ENCODE results near the gene GEMIN2.
"Not testable (repeated sequence)": the region's sequence is repeated elsewhere in the genome, so short reads cannot be mapped to it uniquely, and the experiment has no call there.

Gene GEMIN2

DNA sequence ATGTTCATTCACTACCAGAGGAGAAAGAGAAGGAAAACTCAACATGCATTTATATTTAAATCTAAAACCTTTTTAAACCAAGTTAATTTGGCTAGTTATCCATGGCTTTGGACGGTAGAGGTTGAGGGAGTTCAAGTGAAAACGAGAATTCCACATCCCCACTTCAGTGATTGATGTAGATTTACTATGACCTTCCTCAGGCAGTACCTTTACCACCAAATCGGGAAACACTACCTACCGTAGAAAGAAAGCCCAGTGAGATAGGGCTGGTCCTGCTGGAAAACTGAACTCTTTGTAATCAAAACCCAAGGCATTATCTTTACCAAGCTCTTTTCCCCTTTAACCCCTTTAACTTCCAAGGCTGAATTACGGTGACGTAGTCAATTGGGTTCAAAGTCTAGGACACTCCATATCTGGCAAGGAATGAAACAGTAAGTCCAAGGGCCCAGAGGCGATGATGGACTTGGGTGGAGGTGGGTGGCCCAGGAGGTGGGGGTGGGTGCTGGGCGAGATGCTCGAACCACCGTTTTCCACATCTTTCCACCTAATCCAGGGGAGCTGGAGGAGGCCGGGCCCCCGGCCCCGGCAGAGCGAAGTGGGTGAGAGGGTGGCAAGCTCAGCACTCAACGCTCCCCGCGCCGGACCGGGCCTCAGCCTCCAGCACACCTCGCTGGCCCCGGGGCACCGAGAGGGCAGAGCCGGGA, 11.7 kb upstream of the GEMIN2 start:
- TF ChIP-seq, protein P1, sequence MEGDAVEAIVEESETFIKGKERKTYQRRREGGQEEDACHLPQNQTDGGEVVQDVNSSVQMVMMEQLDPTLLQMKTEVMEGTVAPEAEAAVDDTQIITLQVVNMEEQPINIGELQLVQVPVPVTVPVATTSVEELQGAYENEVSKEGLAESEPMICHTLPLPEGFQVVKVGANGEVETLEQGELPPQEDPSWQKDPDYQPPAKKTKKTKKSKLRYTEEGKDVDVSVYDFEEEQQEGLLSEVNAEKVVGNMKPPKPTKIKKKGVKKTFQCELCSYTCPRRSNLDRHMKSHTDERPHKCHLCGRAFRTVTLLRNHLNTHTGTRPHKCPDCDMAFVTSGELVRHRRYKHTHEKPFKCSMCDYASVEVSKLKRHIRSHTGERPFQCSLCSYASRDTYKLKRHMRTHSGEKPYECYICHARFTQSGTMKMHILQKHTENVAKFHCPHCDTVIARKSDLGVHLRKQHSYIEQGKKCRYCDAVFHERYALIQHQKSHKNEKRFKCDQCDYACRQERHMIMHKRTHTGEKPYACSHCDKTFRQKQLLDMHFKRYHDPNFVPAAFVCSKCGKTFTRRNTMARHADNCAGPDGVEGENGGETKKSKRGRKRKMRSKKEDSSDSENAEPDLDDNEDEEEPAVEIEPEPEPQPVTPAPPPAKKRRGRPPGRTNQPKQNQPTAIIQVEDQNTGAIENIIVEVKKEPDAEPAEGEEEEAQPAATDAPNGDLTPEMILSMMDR (IDR thresholded peaks at IDR 0.05; ENCODE audit: low read depth, low read length, missing control alignments), result no peak
- H3K4me3 ChIP-seq (replicated peaks; ENCODE audit: low read depth, low read length), result peak overlapping the region; percentile 82
- DNase-seq (ENCODE audit: extremely low read depth, low read depth), result no peak

DNA sequence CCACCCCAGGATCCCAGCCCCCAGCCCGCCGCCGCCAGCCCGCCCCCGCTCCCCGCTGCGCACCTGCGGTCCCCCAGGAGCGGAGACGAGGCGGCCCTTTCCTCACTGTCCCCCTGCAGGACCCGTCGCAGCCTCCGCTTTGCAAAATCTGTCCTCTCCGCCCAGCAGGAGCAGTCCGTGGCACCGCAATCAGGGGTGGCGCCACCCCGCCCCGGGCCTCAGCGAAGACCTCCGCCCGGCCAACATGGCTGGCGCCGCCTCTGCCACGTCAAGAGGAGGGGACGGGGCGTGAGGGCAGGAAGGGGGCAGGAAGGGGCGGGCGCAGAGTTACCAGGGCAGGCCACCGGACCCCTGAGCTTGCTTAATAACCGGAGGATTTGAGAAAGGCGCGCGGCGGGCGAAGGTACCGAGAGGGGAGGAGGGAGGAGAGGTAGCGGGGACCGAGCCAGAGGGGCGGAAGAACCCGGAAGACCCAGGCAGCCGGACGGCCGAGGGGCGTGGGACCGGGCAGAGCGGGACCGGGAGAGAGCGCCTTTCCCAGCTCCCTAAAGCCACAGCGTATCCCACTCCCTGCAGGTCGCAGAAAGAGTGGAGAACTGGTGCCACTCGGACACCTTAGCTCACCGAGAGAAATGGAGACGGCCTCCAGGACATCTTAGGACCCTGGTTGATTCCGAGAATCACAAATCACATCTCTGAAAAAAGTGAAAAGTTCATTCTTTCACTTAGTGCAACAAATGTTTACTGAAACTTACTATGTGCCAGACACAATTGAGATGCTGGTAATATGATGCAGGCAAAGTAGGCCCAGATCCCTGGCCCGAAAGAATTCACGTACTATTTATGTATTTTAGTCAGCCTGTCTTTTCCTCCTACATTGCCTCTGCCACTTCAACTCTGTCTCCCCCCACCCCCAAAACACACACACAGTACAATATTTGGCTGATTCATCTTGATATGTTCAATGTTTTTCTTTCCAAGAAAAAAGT, 10.9 kb upstream of the GEMIN2 start, which contains the start of gene SEC23A:
TSS of gene SEC23A (minus strand) at position 267 of the 989 bp plus-strand sequence. CDS start 7,117 bp downstream, outside the sequence.
- H3K4me3 ChIP-seq (replicated peaks; ENCODE audit: low read depth, low read length), result peak within 1 kb of the TSS; percentile 82
- peak; percentile 30 for DNase-seq (ENCODE audit: extremely low read depth, low read depth)
- TF ChIP-seq, protein P1 (IDR thresholded peaks at IDR 0.05; ENCODE audit: low read depth, low read length, missing control alignments), result no peak

DNA sequence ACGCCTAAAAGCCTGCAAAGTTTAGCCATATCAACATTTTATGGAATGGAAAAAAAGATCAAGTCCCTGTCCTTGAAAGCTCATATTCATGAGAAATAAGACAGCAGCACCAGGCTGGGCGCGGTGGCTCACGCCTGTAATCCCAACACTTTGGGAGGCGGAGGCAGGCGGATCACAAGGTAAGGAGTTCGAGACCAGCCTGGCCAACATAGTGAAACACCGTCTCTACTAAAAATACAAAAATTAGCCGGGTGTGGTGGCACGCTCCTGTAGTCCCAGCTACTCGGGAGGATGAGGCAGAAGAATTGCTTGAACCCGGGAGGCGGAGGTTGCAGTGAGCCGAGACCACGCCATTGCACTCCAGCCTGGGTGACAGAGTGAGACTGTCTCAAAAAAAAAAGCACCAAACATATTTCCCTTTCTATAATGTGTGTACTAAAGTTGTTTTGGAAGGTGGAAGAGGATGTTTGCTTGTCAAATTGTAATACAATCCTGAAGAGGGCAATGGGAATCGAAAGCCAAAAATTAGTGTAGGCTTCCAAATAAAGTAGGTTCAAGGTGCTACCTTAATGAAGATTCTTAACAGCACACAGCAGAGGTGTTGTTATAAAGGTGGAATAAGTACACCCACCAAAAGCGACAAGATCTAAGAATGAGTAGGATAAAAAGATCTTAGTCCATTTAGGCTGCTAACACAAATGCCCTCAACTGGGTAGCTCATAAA, 9.9 kb upstream of the GEMIN2 start:
- not testable (repeated sequence) for DNase-seq (ENCODE audit: extremely low read depth, low read depth)
- H3K4me3 ChIP-seq (replicated peaks; ENCODE audit: low read depth, low read length), result peak overlapping the region; percentile 82

DNA sequence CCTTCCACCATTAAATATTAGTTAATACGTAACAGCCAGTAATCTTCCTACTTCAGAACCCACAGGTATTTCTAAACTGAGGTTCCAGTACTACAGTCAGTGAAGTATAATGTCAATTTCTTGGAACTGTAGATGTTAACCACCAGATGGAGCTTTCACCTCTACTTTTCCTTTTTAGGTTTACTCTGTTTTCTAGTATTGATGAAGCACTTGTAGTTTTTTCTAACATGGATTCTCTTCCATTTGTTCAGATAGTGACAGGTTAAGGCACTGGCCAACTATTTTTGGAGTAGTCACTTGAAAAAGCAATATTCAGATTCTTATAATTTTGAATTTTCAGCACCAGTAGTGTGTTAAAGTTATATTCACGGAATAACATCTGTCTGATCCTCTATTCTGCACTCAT, 6.5 kb upstream of the GEMIN2 start:
- no peak for DNase-seq (ENCODE audit: extremely low read depth, low read depth)
- TF ChIP-seq, protein P1 (IDR thresholded peaks at IDR 0.05; ENCODE audit: low read depth, low read length, missing control alignments), result peak; percentile 20
- H3K4me3 ChIP-seq (replicated peaks; ENCODE audit: low read depth, low read length), result no peak overlapping the region

DNA sequence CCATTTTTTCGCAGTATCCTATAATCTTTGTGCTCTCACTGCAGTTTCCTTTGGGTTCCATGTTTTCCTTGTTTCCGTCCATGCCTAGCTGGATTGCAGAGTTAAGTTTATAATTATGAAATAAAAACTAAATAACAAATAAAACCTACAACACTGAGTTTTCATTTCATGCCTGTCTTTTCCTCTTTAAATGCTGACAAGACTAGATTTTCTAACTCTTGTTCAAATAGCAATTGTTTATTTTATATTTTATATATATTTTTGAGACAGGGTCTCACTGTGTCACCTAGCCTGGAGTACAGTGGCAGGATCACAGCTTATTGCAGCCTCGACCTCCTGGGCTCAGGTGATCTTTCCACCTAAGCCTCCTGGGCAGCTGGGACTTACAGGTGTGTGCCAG, 5.3 kb upstream of the GEMIN2 start:
- TF ChIP-seq, protein P1 (IDR thresholded peaks at IDR 0.05; ENCODE audit: low read depth, low read length, missing control alignments), result no peak
- no peak for DNase-seq (ENCODE audit: extremely low read depth, low read depth)
- H3K4me3 ChIP-seq (replicated peaks; ENCODE audit: low read depth, low read length), result no peak overlapping the region

DNA sequence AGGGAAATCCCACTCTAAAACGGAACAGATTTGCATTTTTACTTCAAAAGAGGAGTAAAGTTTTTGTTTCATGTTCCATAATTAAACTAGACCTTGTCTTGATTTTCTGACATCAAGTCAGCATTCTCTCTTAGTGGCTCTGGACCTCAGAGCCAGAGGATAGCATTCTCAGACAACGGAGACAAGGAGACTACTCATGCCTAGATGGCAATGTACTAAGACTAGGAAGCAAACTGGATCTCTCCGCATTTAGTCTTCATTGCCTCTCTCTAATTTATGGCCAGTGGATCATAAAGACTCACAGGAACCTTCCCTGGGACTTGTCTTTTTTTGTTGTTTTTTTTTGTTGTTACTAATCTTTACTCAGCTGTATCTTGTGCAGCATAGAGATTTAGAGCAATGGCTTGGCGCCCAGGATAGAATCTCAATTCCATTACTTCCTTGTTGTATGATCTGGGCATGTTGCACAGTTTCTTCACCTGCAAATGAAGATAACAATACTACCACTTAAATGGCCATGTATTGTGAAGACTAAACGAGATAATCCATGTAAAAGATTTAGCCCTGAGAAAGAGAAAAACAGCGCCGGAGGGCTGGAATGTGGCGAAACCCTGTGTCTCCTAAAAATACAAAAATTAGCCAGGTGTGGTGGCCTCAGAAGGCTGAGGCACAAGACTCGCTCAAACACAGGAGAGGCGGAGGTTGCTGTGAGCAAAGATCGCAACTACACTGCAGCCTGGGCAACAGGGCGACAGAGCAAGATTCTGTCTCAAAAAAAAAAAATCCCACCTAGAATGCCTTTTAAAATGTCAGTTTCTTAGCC, 4.0 kb upstream of the GEMIN2 start:
- TF ChIP-seq, protein P1 (IDR thresholded peaks at IDR 0.05; ENCODE audit: low read depth, low read length, missing control alignments), result no peak
- H3K4me3 ChIP-seq (replicated peaks; ENCODE audit: low read depth, low read length), result no peak overlapping the region
- DNase-seq (ENCODE audit: extremely low read depth, low read depth), result no peak
